Skeletal muscle tissue (tissue), 4 donors: ENCODE data around the gene PDE1A. TPM values are rescaled to one million over a fixed set of nuclear protein-coding genes. Genes with fewer than 3 reads are reported as not detected.

Experiments
- H3K27ac ChIP-seq: one replicate; pipeline ENCODE4 v1.7.0; 2013; ENCODE audit warnings: mild to moderate bottlenecking, low read depth, low read length, inconsistent platforms
- H3K27me3 ChIP-seq, 3 donors: one replicate each; pipeline ENCODE4 v1.7.0; 2013; ENCODE audit warnings: low read length in 3 of 3; ENCODE audit not compliant: control insufficient read depth in 3 of 3, insufficient read depth in 3 of 3
- H3K36me3 ChIP-seq, 3 donors: one replicate each; pipeline ENCODE4 v1.7.0; 2013; ENCODE audit warnings: low read length in 3 of 3; ENCODE audit not compliant: control insufficient read depth in 3 of 3, insufficient read depth in 3 of 3
- H3K4me1 ChIP-seq, 3 donors: one replicate each; pipeline ENCODE4 v1.7.0; 2013; ENCODE audit warnings: low read length in 3 of 3, mild to moderate bottlenecking in 3 of 3; ENCODE audit not compliant: control insufficient read depth in 3 of 3, insufficient read depth in 3 of 3
- H3K4me3 ChIP-seq, 3 donors: one replicate each; pipeline ENCODE4 v1.7.0; 2013; ENCODE audit warnings: low read length in 3 of 3
- H3K9ac ChIP-seq, 3 donors: one replicate each; pipeline ENCODE4 v1.7.0; 2013; ENCODE audit warnings: low read length in 3 of 3, mild to moderate bottlenecking in 3 of 3, moderate library complexity in 2 of 3, low read depth in 1 of 3
- H3K9me3 ChIP-seq, 3 donors: one replicate each; pipeline ENCODE4 v1.7.0; 2013; ENCODE audit warnings: low read length in 3 of 3; ENCODE audit not compliant: control insufficient read depth in 3 of 3
- total RNA-seq: library from RNA; depleted of rRNA; stranded (reverse); fragments of >200 nt; gene quantifications from one replicate; pipeline ENCODE4 v1.2.3, GENCODE V29; 2014
- donor health status: Osteomylitis.

The PDE1A gene
- total RNA-seq, 1 donor from 2014 or later = 9.9 TPM

DNA sequence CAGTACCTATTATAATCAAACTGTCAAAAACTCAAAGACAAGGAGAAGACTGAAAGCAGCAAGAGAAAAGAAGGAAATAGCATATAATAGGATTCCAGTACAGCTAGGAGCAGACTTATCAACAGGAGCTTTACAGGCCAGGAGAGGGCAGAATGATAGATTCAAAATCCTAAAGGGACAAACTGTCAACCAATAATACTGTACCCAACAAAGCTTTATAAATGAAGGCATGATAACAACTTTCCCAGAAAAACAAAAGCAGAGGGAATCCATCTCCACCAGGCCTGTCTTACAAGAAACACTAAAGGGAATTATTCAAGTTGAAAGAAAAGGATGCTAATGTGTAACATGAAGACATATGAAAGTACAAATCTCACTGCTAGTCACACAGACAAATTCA, 42.0 kb downstream of the PDE1A start:
- H3K36me3 ChIP-seq = no peaks in the 10 kb centered on the region
- no peak overlapping the region for H3K4me3 ChIP-seq
- H3K27me3 ChIP-seq = no peaks in the 10 kb centered on the region
- no peaks in the 10 kb centered on the region for H3K4me1 ChIP-seq
- H3K9ac ChIP-seq = no peak overlapping the region
- peaks cover 0 to 5% (median 0%) of the 10 kb centered on the region in 3 donors for H3K9me3 ChIP-seq
- no peak overlapping the region for H3K27ac ChIP-seq

DNA sequence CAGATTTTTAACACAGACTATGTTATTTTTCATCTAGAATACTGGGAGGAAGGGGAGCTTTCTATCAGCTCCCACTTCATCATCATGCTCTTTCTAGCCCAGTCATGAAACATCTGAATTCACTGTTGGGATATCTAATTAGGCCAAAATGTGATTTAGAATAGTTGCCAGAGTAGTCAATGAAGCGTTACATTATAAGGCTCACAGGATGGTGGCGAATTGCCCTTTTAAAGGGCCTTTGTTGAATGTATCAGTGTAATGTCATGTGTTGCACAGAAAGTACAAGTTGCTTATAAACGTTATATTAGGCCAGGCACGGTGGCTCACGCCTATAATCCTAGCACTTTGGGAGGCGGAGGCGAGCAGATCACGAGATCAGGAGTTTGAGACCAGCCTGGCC, 45.6 kb downstream of the PDE1A start:
- H3K27me3 ChIP-seq = no peaks in the 10 kb centered on the region
- H3K9me3 ChIP-seq = peaks cover 0 to 5% (median 0%) of the 10 kb centered on the region in 3 donors
- H3K36me3 ChIP-seq = no peaks in the 10 kb centered on the region
- no peaks in the 10 kb centered on the region for H3K4me1 ChIP-seq
- no peak overlapping the region for H3K27ac ChIP-seq
- H3K4me3 ChIP-seq = no peak overlapping the region
- H3K9ac ChIP-seq = no peak overlapping the region

DNA sequence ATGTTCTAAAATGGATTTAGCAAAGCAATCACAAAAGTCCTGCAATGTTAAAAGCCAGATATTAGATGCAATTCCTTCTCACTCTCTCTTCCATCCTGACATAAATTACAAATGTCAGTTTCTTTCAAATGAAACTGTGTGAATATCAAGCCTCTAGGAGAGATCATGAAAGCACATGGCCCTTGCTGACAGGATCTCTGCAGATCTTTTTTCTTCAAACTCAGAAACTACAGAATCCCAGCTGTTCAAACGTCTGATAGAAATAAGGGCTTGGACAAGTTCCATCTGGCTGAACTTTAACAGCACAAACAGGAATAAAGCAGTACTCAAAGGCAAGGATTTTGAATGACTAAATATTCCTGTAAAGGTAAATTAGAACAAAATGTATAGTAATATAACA, 47.6 kb downstream of the PDE1A start:
- no peak overlapping the region for H3K9ac ChIP-seq
- no peak overlapping the region for H3K4me3 ChIP-seq
- no peaks in the 10 kb centered on the region for H3K27me3 ChIP-seq
- no peak overlapping the region for H3K27ac ChIP-seq
- no peaks in the 10 kb centered on the region for H3K36me3 ChIP-seq
- no peaks in the 10 kb centered on the region for H3K4me1 ChIP-seq
- peaks cover 0 to 5% (median 0%) of the 10 kb centered on the region in 3 donors for H3K9me3 ChIP-seq

DNA sequence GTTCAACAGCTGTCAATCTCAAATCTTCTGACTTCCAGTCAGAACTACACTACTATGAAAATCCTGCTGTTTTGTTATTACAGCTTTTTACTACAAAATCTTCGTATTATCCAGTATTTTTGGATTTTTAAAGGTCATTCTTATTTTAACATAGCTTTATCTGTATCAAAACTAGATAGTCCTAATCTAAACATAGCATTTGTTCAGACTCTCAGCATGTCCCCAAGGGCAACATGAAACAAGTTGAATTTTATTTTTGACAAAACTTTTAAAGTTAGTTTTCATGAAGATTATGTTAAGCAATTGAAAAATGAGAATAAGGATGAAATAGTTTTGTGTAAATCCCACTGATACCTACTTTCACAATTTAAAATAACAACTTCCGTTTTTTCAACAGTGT, 48.1 kb downstream of the PDE1A start:
- Histone ChIP-seq H3K4me1 (no peaks in the 10 kb centered on the region), H3K9ac (no peak overlapping the region), H3K27ac (no peak overlapping the region), H3K4me3 (no peak overlapping the region), H3K27me3 (no peaks in the 10 kb centered on the region), H3K9me3 (peaks cover 0 to 2% (median 0%) of the 10 kb centered on the region in 3 donors), H3K36me3 (no peaks in the 10 kb centered on the region)

DNA sequence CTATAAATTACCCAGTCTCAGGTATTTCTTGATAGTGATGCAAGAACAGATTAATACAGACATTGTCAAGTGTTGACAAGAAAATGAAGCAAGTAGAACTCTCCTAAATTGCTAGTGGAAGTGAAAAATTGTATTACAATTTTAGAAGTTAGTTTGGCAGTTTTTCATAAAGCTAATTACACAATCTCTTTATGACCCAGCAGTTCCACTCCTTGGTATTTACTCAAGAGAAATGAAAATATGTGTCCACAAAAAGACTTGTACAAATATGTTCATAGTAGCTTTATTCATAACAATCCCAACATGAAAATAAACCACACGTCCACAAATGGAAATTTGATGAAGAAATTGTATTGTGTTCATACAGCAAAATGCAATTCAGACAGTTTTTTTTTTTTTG, 49.4 kb downstream of the PDE1A start:
- no peak overlapping the region for H3K9ac ChIP-seq
- no peaks in the 10 kb centered on the region for H3K27me3 ChIP-seq
- H3K27ac ChIP-seq = no peak overlapping the region
- H3K4me3 ChIP-seq = no peak overlapping the region
- H3K9me3 ChIP-seq = no peaks in the 10 kb centered on the region
- H3K36me3 ChIP-seq = no peaks in the 10 kb centered on the region
- H3K4me1 ChIP-seq = peaks cover 0 to 6% (median 0%) of the 10 kb centered on the region in 3 donors

DNA sequence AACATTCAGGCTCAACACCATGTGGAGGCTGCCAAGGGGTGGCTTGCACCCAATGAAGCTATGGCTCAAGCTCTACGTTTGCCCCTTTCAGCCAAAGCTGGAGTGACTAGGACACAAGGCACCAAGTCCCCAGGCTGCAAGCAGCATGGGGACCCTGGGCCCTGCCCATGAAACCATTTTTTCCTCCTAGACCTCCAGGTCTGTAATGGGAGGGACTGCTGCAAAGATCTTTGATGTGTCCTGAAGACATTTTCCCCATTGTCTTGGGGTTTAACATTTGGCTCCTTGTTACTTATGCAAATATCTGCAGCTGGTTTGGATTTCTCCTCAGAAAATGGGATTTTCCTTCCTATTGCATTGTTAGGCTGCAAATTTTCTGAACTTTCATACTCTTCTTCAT, 51.0 kb downstream of the PDE1A start:
- Histone ChIP-seq H3K27ac (no peak overlapping the region), H3K36me3 (no peaks in the 10 kb centered on the region), H3K9ac (no peak overlapping the region), H3K27me3 (no peaks in the 10 kb centered on the region), H3K9me3 (no peaks in the 10 kb centered on the region), H3K4me1 (peaks cover 0 to 9% (median 0%) of the 10 kb centered on the region in 3 donors), H3K4me3 (no peak overlapping the region)

DNA sequence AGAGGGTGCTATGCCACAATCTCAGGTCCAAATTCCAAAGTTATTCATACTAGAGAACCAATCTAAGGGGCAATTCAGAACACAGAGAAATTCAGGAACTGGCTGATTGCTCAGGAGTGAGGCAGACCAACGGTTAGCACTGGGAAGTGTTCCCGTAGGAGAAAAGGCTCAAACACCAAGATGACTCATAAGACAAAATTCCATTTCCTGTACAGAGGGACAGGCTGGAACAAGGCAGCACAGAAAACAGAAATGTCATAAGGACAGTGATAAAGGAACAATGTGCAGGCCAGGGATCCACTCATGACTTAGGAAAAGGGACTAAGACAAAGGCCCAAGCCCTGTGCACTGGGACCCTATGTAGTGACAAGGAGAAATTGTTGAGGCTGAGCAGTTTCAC, 54.2 kb downstream of the PDE1A start:
- Histone ChIP-seq H3K9ac (peak overlapping the region in 1 of 3 donors; percentile 35), H3K27me3 (no peaks in the 10 kb centered on the region), H3K4me1 (peaks cover 0 to 9% (median 0%) of the 10 kb centered on the region in 3 donors), H3K27ac (peak overlapping the region; percentile 50), H3K36me3 (no peaks in the 10 kb centered on the region), H3K4me3 (no peak overlapping the region), H3K9me3 (no peaks in the 10 kb centered on the region)

DNA sequence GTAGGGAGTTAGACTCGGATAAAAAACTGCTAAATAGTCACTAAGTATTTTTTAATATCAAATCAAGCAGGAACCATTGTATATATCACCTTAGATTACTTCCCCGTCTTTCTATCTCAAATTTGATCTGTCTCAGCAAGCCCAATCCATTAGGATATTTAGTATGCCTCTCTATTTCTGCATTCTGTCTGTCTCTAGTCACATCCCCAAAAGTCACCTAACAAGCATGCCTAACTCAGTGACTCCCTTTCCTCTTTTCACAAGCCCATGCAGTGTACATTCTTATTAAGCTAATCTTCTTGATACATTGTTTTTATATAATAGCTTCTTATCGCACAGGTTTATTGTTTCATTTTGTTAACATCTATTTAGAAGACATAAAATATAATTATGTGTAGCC, 57.8 kb downstream of the PDE1A start:
- Histone ChIP-seq H3K4me1 (peaks cover 0 to 9% (median 0%) of the 10 kb centered on the region in 3 donors), H3K27me3 (no peaks in the 10 kb centered on the region), H3K27ac (no peak overlapping the region), H3K9me3 (no peaks in the 10 kb centered on the region), H3K36me3 (no peaks in the 10 kb centered on the region), H3K4me3 (no peak overlapping the region), H3K9ac (no peak overlapping the region)

DNA sequence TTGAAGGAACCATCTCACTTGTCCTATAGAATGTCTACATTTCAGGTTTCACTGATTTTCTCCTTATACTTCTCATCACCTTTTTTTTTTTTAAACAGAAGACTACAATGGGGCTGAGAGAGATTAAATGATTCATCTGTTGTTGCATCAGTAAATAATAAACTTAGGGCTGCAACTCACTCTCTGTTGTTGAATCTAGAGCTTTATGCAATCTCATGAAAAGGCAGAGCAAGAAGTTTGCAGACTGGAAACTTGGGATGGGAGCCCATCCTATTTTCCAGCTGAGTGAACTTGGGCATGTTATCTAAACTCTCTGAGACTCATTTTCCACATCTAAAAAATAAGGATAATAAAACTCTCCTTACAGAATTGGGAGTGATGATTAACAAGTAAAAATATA, 58.4 kb downstream of the PDE1A start:
- Histone ChIP-seq H3K4me1 (peaks cover 0 to 9% (median 0%) of the 10 kb centered on the region in 3 donors), H3K27ac (no peak overlapping the region), H3K9me3 (no peaks in the 10 kb centered on the region), H3K9ac (no peak overlapping the region), H3K4me3 (no peak overlapping the region), H3K27me3 (no peaks in the 10 kb centered on the region), H3K36me3 (no peaks in the 10 kb centered on the region)

DNA sequence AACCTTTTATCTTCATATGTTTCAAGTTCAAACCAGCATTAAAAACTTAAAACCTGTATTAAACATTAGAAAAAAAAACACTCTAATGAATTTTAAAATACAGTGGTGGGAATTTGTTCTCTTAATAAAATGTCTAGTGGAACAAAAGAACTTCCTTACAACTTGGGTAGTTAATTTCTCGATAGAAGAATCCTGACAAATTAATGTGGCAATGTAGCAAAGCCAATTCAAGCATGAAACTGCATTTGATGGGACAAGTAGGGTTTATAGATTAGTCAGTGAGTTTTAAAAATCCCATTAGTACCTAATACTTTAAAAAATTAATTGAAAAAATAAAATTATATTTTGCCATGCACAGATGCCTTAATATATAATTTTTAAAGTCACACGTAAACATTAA, 59.4 kb downstream of the PDE1A start:
- Histone ChIP-seq H3K4me1 (peaks cover 0 to 2% (median 0%) of the 10 kb centered on the region in 3 donors), H3K27ac (no peak overlapping the region), H3K36me3 (no peaks in the 10 kb centered on the region), H3K4me3 (no peak overlapping the region), H3K27me3 (no peaks in the 10 kb centered on the region), H3K9me3 (no peaks in the 10 kb centered on the region), H3K9ac (no peak overlapping the region)

DNA sequence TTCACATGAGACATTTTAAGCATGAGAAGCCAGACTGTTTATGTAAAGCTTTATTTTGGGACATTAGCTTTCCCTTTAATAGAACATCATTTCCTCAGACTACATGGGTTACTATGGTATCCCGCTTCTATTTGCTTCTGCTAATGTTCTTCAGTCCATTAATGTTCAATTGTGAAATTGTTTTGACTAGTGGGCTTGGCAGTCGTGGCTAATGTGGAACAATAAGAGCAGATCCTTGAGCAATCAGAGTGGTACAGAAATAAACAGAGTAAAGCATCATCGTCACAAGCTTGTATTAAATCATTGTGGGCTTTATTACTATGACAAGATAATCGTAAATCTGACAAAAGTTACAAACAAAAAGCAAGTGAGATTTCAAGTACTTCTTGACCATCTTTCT, 60.2 kb downstream of the PDE1A start:
- no peak overlapping the region for H3K4me3 ChIP-seq
- H3K4me1 ChIP-seq = no peaks in the 10 kb centered on the region
- H3K36me3 ChIP-seq = no peaks in the 10 kb centered on the region
- no peaks in the 10 kb centered on the region for H3K27me3 ChIP-seq
- no peaks in the 10 kb centered on the region for H3K9me3 ChIP-seq
- H3K27ac ChIP-seq = peak overlapping the region; percentile 1
- no peak overlapping the region for H3K9ac ChIP-seq
